Coronary artery (tissue), 2 donors: ENCODE measurements around the gene PRSS12.

ENCODE experiments used
- DNase-seq: peaks from one replicate; pipeline ENCODE4 v3.0.0-alpha.2; 2017; ENCODE audit warnings: low spot score
- H3K27ac ChIP-seq, 2 donors: fragments of 200-600 bp; sonication (generic); one replicate each; pipeline ENCODE4 v1.5.1; 2016 to 2019
- H3K4me3 ChIP-seq: fragments of 200-600 bp; sonication (generic); 2 replicates; pipeline ENCODE4 v1.5.1; 2016; ENCODE audit warnings: mild to moderate bottlenecking, moderate library complexity
- TF ChIP-seq, protein P1 (sequence below): fragments of 200-600 bp; sonication (generic); IDR thresholded peaks from one replicate; pipeline ENCODE4 v1.5.1; 2019; ENCODE audit warnings: antibody characterized with exemption

PRSS12 gene

DNA sequence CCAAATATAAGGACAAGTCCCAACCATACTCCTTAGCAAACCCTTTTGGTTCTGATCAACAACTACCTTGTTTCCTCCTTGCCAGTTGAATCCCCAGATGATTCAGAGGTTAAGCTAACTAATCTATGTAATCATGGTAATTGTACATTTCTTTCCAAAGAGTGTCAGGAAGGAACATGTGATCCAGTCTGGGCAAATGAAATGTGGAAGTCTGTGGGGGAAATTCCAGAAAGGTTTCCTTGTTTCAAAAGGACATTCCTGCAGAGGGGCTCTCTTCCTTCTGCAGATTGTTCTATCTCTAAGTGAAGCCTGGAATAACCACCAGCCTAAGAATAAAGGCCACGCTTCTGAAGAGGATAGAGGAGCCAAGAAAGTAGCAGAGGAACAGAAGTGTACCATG is 7.0 kb downstream of the PRSS12 start:
- TF ChIP-seq, protein P1, sequence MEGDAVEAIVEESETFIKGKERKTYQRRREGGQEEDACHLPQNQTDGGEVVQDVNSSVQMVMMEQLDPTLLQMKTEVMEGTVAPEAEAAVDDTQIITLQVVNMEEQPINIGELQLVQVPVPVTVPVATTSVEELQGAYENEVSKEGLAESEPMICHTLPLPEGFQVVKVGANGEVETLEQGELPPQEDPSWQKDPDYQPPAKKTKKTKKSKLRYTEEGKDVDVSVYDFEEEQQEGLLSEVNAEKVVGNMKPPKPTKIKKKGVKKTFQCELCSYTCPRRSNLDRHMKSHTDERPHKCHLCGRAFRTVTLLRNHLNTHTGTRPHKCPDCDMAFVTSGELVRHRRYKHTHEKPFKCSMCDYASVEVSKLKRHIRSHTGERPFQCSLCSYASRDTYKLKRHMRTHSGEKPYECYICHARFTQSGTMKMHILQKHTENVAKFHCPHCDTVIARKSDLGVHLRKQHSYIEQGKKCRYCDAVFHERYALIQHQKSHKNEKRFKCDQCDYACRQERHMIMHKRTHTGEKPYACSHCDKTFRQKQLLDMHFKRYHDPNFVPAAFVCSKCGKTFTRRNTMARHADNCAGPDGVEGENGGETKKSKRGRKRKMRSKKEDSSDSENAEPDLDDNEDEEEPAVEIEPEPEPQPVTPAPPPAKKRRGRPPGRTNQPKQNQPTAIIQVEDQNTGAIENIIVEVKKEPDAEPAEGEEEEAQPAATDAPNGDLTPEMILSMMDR = no peak
- Histone ChIP-seq H3K4me3 (no peak overlapping the region), H3K27ac (no peak overlapping the region)
- DNase-seq = no peak

DNA sequence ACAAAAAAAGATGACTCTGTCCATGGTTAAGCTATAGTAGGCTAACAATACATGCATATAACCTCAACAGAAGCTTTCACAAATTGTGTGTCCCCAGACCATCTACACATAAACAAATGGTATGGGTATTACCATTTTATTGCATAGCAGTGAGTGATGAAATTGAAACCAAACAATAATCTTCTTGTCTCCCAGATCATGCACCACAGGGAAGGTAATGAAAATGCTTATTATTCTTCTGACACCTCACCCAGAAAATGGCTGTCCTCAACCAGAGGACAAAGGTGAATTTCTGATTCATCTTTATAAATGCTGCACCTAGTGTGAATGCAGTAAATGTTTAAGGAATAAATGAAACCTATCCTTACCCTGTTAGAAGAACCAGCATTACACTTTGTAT is 8.0 kb downstream of the PRSS12 start:
- no peak overlapping the region for H3K4me3 ChIP-seq
- TF ChIP-seq, protein P1 = no peak
- H3K27ac ChIP-seq = no peak overlapping the region
- no peak for DNase-seq

DNA sequence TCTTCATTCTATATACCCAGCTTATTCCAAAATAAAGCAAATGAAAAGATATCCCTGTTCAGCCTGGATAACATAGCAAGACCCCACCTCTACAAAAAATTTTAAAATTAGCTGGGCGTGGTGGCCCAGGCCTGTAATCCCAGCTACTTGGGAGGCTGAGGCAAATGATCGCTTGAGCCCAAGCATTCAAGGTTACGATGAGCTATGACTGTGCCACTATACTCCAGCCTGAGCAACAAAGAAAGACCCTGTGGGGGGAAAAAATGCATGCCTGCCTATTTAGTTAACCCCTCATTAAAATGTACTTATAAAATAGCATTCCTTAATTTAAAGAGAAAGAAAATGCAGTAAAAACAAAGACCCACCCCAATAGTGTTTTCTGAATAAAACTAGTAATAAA is 9.3 kb downstream of the PRSS12 start:
- no peak for DNase-seq
- TF ChIP-seq, protein P1 = no peak
- Histone ChIP-seq H3K27ac (no peak overlapping the region), H3K4me3 (no peak overlapping the region)

DNA sequence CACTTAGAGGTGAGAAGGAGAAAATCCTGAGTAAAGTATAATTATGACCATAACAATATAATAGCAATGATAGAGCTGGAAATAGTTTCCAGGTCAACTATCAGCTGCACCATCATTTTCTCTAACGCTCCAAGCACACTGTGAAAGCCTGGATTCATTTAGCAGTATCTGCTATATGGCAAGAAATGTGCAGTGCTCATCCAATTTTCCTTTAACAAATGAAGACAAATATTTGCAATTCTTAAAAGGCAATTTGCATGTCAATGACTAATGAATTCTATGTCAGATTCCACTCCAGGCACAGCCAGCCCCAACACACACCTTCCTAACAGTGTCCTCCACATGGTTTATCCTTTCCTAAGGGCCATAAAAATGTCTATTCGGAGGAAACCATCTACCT is 12.7 kb downstream of the PRSS12 start:
- TF ChIP-seq, protein P1 = no peak
- Histone ChIP-seq H3K4me3 (no peak overlapping the region), H3K27ac (no peak overlapping the region)
- DNase-seq = no peak

DNA sequence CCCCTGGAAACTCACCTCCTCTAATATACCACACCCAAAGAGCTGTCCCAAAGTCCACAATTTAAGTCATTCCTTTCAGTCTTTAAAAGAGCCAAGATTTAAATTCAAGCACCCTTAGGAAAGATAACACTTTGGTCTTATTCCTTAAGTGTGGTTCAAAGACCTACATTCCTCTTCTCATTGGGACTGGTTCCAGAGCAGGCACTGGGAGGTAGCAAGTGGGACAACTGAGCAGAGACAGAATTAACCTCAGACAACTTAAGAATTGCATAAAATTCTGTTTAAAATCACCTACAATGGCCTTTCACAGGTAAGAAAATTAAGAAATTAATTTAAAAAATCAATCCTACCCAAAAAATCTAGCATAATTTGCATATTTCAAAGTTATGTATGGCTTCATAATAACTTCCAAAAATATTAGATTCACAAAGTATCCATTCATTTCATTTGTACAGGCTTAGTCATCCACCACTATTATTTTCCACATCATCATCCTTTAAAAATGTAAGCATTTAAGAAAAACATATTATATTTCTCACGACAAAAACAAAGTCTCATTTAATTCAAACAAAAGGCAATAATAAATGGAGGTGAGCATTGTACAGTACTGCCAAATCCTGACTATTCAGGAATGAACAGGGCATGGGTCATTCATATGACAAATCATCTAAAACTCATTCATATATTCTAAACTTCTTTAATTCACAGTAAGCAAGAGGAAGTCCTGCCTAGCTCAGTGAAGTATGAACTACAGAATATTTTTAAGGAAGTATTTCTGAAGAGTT is 13.6 kb downstream of the PRSS12 start:
- H3K4me3 ChIP-seq = no peak overlapping the region
- TF ChIP-seq, protein P1 = no peak
- no peak for DNase-seq
- H3K27ac ChIP-seq = no peak overlapping the region

DNA sequence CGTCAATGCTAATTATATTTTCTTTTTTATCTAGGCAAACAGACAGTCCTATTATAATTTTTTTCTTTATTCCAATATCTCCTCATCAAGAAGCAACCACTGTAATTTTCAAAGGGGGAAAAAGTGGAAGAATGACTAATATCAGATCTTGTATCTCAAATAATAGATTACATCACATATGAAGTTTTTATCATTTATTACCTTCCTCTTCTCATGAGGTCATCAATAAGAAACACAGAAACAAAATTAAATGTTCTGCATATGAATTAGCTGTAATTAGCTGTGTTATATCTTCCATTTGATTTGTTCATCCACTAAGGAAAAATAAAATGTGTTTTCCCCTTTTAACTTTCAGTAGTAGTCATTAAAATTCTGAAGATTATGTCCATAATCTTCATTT is 14.3 kb downstream of the PRSS12 start:
- DNase-seq = no peak
- Histone ChIP-seq H3K4me3 (no peak overlapping the region), H3K27ac (no peak overlapping the region)
- TF ChIP-seq, protein P1 = no peak

DNA sequence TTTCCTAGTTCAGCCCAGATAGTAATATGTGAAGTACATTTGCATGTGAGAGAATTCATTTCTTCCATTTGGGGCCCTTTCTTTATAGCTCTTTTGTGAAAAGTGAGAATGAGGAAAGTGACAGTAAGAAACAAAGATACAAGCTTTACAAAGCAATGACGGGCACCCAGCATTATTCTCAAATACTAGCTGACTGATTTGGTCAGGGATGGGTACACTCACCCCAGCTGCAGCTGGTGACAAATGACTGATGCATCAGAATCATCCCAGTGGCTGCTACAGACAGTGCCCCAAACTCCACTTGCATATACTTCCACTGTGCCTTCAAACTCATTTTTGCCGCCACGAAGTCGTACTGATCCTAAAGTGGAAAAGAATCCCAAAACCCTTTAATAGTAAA is 14.8 kb downstream of the PRSS12 start:
- Histone ChIP-seq H3K27ac (no peak overlapping the region), H3K4me3 (no peak overlapping the region)
- no peak for DNase-seq
- TF ChIP-seq, protein P1 = no peak
